HG03066 (cell line): Measurements from ENCODE around the gene SLC48A1.

Experiments used
- ATAC-seq: cut with Tn5 transposase; IDR thresholded peaks from one replicate; pipeline ENCODE4 v1.9.1; 2021; ENCODE audit warnings: low read depth; ENCODE audit not compliant: unreplicated experiment

SLC48A1 gene

GRCh38 chr12:47757364-47757839, 15.6 kb upstream of the SLC48A1 start:
- ATAC-seq: no peak

- no peak for ATAC-seq
Measured at GRCh38 chr12:47757840-47758583, 15.0 kb upstream of the SLC48A1 start.

GRCh38 chr12:47758584-47758833, 14.5 kb upstream of the SLC48A1 start:
- ATAC-seq: no peak

- peak; percentile 41 for ATAC-seq
Measured at GRCh38 chr12:47758834-47759690, 14.0 kb upstream of the SLC48A1 start, which contains the start of gene RAPGEF3. TSS of gene RAPGEF3 (minus strand) at chr12:47758880. CDS start at chr12:47758556, 324 bp downstream.

- no peak for ATAC-seq
Measured at GRCh38 chr12:47762850-47763465, 10.1 kb upstream of the SLC48A1 start.

- no peak for ATAC-seq
Measured at GRCh38 chr12:47763481-47764346, 9.3 kb upstream of the SLC48A1 start.

GRCh38 chr12:47766502-47767215, 6.4 kb upstream of the SLC48A1 start:
- ATAC-seq: no peak

GRCh38 chr12:47767216-47767724, 5.8 kb upstream of the SLC48A1 start:
- no peak for ATAC-seq

GRCh38 chr12:47768323-47768811, 4.7 kb upstream of the SLC48A1 start:
- no peak for ATAC-seq

- no peak for ATAC-seq
Measured at GRCh38 chr12:47769234-47770085, 3.6 kb upstream of the SLC48A1 start.

GRCh38 chr12:47770086-47770726, 2.8 kb upstream of the SLC48A1 start:
- no peak for ATAC-seq

GRCh38 chr12:47771304-47771703, 1.7 kb upstream of the SLC48A1 start:
- ATAC-seq: no peak

GRCh38 chr12:47772094-47772660, 861 bp upstream of the SLC48A1 start:
- ATAC-seq: no peak

GRCh38 chr12:47772738-47773061, 338 bp upstream of the SLC48A1 start:
- ATAC-seq: no peak

GRCh38 chr12:47773858-47774580, 981 bp downstream of the SLC48A1 start:
- no peak for ATAC-seq

GRCh38 chr12:47774663-47775062, 1.6 kb downstream of the SLC48A1 start:
- ATAC-seq: no peak
